Left ventricle myocardium superior (tissue), 1 donor: ENCODE results near the gene DESI1. TPM values are rescaled to one million over a fixed set of nuclear protein-coding genes. Genes with fewer than 3 reads are reported as not detected.
"Not testable (repeated sequence)": the region's sequence is repeated elsewhere in the genome, so short reads cannot be mapped to it uniquely, and the experiment has no call there.

Experiments used
- ATAC-seq: fragments of 200-7000 bp; cut with Tn5 transposase; one replicate; pipeline ENCODE4 v1.9.1; 2020; ENCODE audit warnings: mild to moderate bottlenecking, moderate library complexity
- DNase-seq: peaks from one replicate; pipeline ENCODE4 v3.0.0-alpha.2; 2020
- intact Hi-C: fragments of 100-400 bp; cut with micrococcal nuclease; formaldehyde crosslinking; loops from one replicate; pipeline ENCODE4 v1.11.0; 2022
- total RNA-seq: library from RNA; stranded (reverse); fragmentation: NEBNext Ultra II Directional; extraction: Animal tissue kit (Norgen Biotek cat#: 25700); gene quantifications from one replicate; pipeline ENCODE4 v1.2.1, GENCODE V29; 2021
- donor health status: DM: no; HTN: yes; CAD: no; lungs with severe emphysema.

Gene DESI1
- total RNA-seq, 1 donor from 2014 or later = 53.6 TPM

DNA sequence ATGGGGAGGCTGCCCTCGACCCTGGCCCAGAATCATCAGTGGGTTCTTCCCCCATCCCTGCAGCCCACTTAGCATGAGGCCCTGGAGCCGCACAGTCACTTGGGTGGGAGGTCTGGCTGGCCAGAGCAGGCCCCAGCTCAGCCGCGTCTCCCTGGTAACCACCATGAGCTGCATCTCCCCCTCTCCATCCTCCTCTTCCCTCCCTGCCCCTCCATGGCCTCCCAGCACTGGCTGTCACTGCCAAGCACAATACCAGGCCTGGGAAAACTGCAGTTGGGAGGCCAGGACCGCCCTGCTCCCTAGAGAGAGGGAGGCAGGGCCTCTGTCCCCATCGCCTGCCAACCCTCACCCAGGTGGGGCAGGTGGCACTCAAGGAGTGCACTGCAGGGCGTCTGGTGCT lies 52.0 kb downstream of the DESI1 start:
- peak; percentile 2 for ATAC-seq
- intact Hi-C loops = no loop called here
- no peak for DNase-seq

DNA sequence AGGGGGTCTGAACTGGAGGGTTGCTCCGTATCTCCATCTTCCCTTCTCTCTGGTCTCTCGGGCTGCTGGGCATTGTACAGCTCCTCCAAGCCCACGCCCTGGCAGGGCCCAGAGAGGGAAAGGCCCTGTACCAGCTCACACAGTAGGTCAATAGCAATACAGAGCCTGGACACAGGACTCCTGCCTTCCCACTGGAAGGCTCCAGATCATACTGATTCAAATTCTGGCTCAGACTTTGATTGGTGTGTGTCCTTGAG lies 53.4 kb downstream of the DESI1 start:
- DNase-seq = no peak
- intact Hi-C loops = no loop called here
- ATAC-seq = no peak

- DNase-seq (peak; percentile 58), ATAC-seq (peak; percentile 17)
- intact Hi-C loops = no loop called here
Measured at GRCh38 chr22:41565403-41566054, 55.3 kb downstream of the DESI1 start.

DNA sequence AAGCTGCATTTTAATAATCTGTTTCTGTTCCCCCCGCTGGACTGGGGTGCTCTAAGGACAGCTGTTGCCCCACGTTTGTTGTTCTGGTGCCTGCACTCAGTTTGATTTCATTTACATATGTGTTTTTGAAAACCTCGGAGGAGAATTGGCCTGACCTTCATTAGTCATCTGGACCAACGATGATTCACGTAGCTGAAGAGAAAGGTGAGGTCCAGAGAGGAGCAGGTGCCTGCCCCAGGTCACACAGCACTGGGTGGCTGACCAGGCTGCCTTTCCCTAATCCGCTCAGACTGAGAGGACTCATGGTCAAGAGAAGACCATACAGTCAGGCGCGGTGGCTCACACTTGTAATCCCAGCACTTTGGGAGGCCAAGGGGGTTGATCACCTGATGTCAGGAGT lies 56.3 kb downstream of the DESI1 start:
- intact Hi-C loops = no loop called here
- ATAC-seq (no peak), DNase-seq (no peak)

GRCh38 chr22:41563051-41563711 lies 57.7 kb downstream of the DESI1 start:
- ATAC-seq = peak; percentile 31
- intact Hi-C loops = no loop called here
- peak; percentile 56 for DNase-seq

DNA sequence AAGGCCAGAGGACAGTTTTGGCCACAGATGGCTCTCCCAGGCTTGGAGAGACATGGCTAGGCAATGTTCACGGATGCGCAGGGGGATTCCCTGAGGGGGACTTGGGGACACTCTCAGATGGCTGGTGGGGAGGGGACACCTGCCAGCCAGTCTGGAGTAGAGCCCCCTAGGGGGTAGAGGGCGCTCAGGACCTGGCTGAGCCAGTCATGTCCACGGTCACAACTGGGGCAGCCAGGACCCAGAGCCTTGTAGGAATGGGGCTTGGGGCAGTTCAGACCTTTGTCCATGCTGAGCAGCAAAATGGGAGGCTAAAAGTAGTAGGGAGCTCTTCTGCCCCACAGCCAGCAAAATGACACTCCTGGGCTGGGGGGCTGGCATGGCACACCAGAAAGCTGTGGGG lies 58.4 kb downstream of the DESI1 start:
- DNase-seq (no peak), ATAC-seq (peak; percentile 2)
- intact Hi-C loops = no loop called here

GRCh38 chr22:41561788-41562187 lies 59.1 kb downstream of the DESI1 start:
- DNase-seq (peak; percentile 85), ATAC-seq (peak; percentile 72)
- intact Hi-C loops = no loop called here

DNA sequence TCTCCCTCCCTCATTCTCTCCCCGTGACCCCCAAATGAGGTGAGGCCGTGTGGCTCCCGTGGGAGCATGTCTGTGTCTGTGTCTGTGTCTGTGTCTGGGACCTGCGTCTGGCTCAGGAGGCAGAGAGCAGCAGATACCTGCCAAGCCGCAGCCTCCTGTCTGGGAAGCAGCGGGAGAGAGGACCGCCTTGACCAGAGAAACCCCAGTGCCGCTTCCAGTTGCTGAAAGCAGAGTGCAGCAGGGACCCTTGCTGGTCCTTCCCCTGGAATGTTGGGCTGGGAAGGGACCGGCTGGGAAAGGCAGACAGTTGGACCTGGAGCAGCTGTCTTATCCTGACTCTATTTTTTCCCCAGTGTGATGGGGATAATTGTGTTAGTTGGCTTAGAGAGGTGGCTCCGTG lies 59.5 kb downstream of the DESI1 start:
- ATAC-seq = peak; percentile 33
- intact Hi-C loops = no loop called here
- peak; percentile 48 for DNase-seq

DNA sequence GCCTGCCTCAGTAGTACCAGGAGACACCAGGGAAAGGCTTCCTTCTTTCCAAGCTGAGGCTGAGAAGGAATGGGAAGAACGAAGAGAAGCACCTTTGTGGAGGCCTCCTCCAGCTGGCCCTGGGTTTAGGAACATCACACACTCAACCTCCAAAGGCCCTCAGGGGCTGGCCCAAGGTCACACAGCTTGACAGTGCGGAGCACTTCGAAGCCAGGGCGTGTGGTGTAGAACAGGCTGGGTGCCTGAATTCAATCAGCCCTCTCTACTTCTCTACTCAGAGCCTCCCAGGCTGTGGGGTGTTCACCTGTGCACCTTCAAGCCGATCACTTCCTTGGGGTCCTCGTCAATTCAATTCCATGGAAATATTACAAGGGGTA lies 60.8 kb downstream of the DESI1 start:
- ATAC-seq (peak; percentile 20), DNase-seq (peak; percentile 55)
- intact Hi-C loops = no loop called here

GRCh38 chr22:41558241-41558630 lies 62.6 kb downstream of the DESI1 start:
- DNase-seq, intact Hi-C loops, ATAC-seq: not testable (repeated sequence)

DNA sequence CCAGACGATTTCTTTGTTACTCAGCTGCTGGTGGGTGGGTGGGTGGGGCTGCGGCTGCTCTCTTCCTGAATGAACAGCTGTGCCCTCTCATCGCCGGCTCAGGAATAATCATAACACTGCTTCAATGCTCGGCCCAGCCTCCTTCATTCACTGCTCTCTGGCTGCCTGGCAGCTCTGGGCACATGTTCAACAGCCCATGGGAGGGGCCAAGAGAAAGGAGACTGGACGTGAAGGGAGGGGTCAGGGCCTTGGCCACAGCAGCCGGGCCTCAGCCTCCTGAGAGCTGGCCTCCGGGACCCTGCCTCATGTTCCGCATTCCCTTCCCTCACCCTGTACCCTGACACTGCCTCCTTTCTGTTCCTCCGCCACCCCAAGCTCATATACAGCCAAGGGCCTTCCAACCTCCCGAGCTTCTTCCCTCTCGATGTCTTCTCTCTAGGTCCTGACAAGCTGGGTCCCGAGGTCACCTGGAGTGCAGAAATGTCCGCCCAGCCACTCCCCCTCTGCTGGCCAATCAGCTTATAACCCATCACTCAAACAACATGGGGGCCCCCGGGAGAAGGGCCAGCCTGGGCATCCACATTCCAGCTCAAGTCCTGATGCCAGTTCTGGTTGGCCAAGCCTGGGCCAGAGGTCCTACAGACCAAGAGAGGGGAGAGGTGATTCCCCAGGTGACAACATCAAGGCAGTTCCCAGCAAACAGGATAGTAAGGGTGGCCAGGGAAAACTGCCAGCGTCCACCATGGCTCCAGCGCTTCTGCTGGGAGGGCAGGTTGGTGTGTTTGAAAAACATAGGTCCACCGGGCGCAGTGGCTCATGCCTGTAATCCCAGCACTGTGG lies 63.2 kb downstream of the DESI1 start:
- ATAC-seq (peak; percentile 35), DNase-seq (peak; percentile 83)
- intact Hi-C loops = no loop called here

- no peak for DNase-seq
- intact Hi-C loops = no loop called here
- ATAC-seq = no peak
Measured at GRCh38 chr22:41556561-41556960, 64.3 kb downstream of the DESI1 start.

DNA sequence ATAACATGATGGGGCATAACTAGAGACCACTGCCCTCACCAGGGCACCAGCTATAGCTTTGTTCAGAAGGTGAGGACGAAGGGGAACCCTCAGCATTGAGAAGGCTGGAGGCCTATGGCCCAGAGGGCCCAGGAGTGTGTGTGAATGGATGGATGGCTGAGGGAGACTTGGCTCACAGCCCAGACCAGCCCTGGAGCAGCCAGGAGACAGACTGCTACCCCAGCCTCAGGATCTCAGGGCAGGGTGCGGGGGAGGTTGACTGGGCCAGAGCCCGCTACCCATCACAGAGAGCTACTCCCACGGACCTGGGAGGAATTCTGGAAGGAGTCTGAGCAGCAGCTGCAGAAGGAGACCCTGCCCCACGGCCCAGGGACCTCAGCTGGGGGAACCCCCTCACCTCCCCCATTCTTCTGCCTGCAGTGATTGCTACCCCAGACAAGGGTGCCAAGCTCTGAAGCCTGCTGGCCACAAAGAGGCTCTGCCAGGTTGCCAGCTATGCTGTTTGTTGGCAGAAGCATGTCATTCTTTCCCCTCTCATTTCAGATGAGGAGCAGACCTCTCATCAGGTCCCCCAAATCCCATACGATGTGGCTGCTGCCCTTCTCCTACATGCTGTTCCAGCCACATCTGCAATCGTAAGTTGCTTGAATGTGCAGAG lies 65.4 kb downstream of the DESI1 start:
- no peak for DNase-seq
- ATAC-seq = peak; percentile 19
- intact Hi-C loops = no loop called here

- ATAC-seq (no peak), DNase-seq (no peak)
- intact Hi-C loops = no loop called here
Measured at GRCh38 chr22:41551877-41552582, 68.8 kb downstream of the DESI1 start.

GRCh38 chr22:41550952-41551491 lies 69.8 kb downstream of the DESI1 start:
- no peak for DNase-seq
- ATAC-seq = no peak
- intact Hi-C loops = no loop called here

DNA sequence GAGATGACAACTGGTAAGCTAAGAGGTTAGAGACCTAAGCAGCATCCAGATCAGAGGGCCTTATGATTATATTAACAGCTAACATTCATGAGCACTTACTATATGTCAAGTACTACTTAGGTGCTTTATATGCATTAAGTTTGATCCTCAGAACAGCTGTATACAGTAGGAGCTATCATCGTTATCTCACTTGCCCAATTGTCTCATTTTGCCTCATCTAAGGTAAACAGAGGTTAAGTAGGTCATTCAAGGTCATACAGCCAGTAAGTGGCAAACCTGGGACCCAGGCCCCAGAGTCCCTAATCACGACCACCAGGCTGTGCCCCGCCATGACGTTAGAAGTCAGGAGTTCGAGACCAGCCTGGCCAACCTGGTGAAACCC lies 72.0 kb downstream of the DESI1 start:
- DNase-seq (no peak), ATAC-seq (no peak)
- intact Hi-C loops = no loop called here
